OCI-LY1 (cell line): ENCODE results near the gene ARHGEF11.

ENCODE experiments used
- H2AFZ ChIP-seq: fragments of 200-600 bp; sonication (generic), shearing (Covaris generic); 2 replicates; pipeline ENCODE4 v1.6.0; 2014; ENCODE audit warnings: antibody characterized with exemption, mild to moderate bottlenecking, low read length
- H3F3A ChIP-seq: fragments of 200-600 bp; sonication (generic), shearing (Covaris generic); 2 replicates; pipeline ENCODE4 v1.6.0; 2014; ENCODE audit warnings: mild to moderate bottlenecking, antibody characterized with exemption, low read length, moderate library complexity; ENCODE audit not compliant: insufficient read depth
- H3K27ac ChIP-seq: fragments of 200-600 bp; sonication (generic); 2 replicates; pipeline ENCODE4 v1.5.1; 2014; ENCODE audit warnings: low read length, mixed run types, mild to moderate bottlenecking, low read depth; ENCODE audit not compliant: poor library complexity, severe bottlenecking
- H3K27me3 ChIP-seq: fragments of 200-600 bp; sonication (generic); 2 replicates; pipeline ENCODE4 v1.6.0; 2014; ENCODE audit warnings: antibody characterized with exemption, mild to moderate bottlenecking, low read length, moderate library complexity; ENCODE audit not compliant: insufficient read depth
- H3K36me3 ChIP-seq: fragments of 200-600 bp; sonication (generic); 2 replicates; pipeline ENCODE4 v1.6.1; 2014; ENCODE audit warnings: mild to moderate bottlenecking, antibody characterized with exemption, low read length, moderate library complexity, mixed read lengths; ENCODE audit not compliant: insufficient read depth
- H3K4me1 ChIP-seq: fragments of 200-600 bp; sonication (generic); 2 replicates; pipeline ENCODE4 v1.5.1; 2014; ENCODE audit warnings: mild to moderate bottlenecking, low read length, moderate library complexity; ENCODE audit not compliant: insufficient read depth, severe bottlenecking
- H3K4me2 ChIP-seq: fragments of 200-600 bp; sonication (generic), shearing (Covaris generic); 2 replicates; pipeline ENCODE4 v1.6.1; 2014; ENCODE audit warnings: low read length
- H3K4me3 ChIP-seq: fragments of 200-600 bp; sonication (generic); 2 replicates; pipeline ENCODE4 v1.5.1; 2014; ENCODE audit warnings: low read length, low read depth, mild to moderate bottlenecking, mixed read lengths; ENCODE audit not compliant: poor library complexity, severe bottlenecking
- H3K79me2 ChIP-seq: fragments of 200-600 bp; shearing (Covaris generic); 2 replicates; pipeline ENCODE4 v1.6.1; 2016; ENCODE audit warnings: mixed run types, low read length, mixed read lengths; ENCODE audit not compliant: insufficient read depth
- H3K9ac ChIP-seq: fragments of 200-600 bp; sonication (generic), shearing (Covaris generic); 2 replicates; pipeline ENCODE4 v1.6.1; 2014; ENCODE audit warnings: mild to moderate bottlenecking, low read length, mixed read lengths
- H3K9me2 ChIP-seq: fragments of 200-600 bp; sonication (generic), shearing (Covaris generic); 2 replicates; pipeline ENCODE4 v1.6.1; 2014; ENCODE audit warnings: low read depth, mild to moderate bottlenecking, low read length, mixed read lengths
- H3K9me3 ChIP-seq: fragments of 200-600 bp; shearing (Covaris generic); 2 replicates; pipeline ENCODE4 v1.6.1; 2014; ENCODE audit warnings: low read length, mixed read lengths
- H4K20me1 ChIP-seq: fragments of 200-600 bp; sonication (generic), shearing (Covaris generic); 2 replicates; pipeline ENCODE4 v1.6.0; 2016; ENCODE audit warnings: mild to moderate bottlenecking, low read length; ENCODE audit not compliant: insufficient read depth
- EZH2 ChIP-seq: fragments of 200-600 bp; sonication (generic), shearing (Covaris generic); IDR thresholded peaks from 2 replicates; pipeline ENCODE4 v1.8.0; 2017; ENCODE audit warnings: borderline replicate concordance, mixed run types, mild to moderate bottlenecking, antibody characterized with exemption, low read length, moderate library complexity, mixed read lengths
- TF ChIP-seq, protein P1 (sequence below): fragments of 200-600 bp; sonication (generic), shearing (Covaris generic); IDR thresholded peaks from 2 replicates; pipeline ENCODE4 v1.5.1; 2017; ENCODE audit warnings: mild to moderate bottlenecking, antibody characterized with exemption, low read length, moderate library complexity, mixed read lengths

Gene ARHGEF11

GRCh38 chr1:157044326-157044725 is 1.2 kb downstream of the ARHGEF11 start:
- Histone ChIP-seq H3K4me1 (peaks cover 4% of the 10 kb centered on the region), H3K4me2 (no peak overlapping the region), H3K4me3 (no peak overlapping the region), H3K79me2 (no peaks in the 10 kb centered on the region), H3K9me3 (no peaks in the 10 kb centered on the region), H3K9ac (no peak overlapping the region), H2AFZ (no peak overlapping the region), H3K27me3 (peaks cover 11% of the 10 kb centered on the region), H3K9me2 (no peaks in the 10 kb centered on the region), H3K36me3 (no peaks in the 10 kb centered on the region), H3F3A (no peaks in the 10 kb centered on the region), H3K27ac (no peak overlapping the region), H4K20me1 (no peaks in the 10 kb centered on the region)
- no peak for TF ChIP-seq EZH2

- Histone ChIP-seq H2AFZ (no peak overlapping the region), H3K4me1 (peaks cover 4% of the 10 kb centered on the region), H3K4me2 (no peak overlapping the region), H3F3A (no peaks in the 10 kb centered on the region), H4K20me1 (no peaks in the 10 kb centered on the region), H3K27me3 (peaks cover 11% of the 10 kb centered on the region), H3K36me3 (no peaks in the 10 kb centered on the region), H3K4me3 (no peak overlapping the region), H3K9me2 (no peaks in the 10 kb centered on the region), H3K9ac (no peak overlapping the region), H3K27ac (no peak overlapping the region), H3K79me2 (no peaks in the 10 kb centered on the region), H3K9me3 (no peaks in the 10 kb centered on the region)
- TF ChIP-seq, protein P1, sequence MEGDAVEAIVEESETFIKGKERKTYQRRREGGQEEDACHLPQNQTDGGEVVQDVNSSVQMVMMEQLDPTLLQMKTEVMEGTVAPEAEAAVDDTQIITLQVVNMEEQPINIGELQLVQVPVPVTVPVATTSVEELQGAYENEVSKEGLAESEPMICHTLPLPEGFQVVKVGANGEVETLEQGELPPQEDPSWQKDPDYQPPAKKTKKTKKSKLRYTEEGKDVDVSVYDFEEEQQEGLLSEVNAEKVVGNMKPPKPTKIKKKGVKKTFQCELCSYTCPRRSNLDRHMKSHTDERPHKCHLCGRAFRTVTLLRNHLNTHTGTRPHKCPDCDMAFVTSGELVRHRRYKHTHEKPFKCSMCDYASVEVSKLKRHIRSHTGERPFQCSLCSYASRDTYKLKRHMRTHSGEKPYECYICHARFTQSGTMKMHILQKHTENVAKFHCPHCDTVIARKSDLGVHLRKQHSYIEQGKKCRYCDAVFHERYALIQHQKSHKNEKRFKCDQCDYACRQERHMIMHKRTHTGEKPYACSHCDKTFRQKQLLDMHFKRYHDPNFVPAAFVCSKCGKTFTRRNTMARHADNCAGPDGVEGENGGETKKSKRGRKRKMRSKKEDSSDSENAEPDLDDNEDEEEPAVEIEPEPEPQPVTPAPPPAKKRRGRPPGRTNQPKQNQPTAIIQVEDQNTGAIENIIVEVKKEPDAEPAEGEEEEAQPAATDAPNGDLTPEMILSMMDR, result no peak
- no peak for TF ChIP-seq EZH2
Measured at GRCh38 chr1:157043685-157044084, 1.9 kb downstream of the ARHGEF11 start.

DNA sequence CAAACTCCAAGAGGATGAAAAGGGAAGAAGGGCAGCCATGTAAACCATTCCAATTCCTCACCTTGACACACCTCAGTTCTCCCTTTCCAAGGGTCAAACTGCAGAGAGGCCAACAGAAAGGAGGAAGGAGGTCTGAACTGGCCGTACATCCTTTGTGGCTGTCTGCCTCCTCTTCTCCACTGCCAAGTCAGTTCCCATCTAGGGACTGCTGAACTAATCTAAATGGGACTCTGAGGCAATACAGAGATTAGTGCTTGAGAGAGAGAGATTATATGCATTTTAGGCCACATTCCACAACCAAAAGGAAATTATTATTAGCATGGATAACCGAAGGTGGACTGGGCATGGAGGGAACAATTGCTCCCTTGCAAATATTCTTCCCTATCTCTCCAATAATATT is 2.7 kb downstream of the ARHGEF11 start:
- H3K4me1 ChIP-seq, result peaks cover 4% of the 10 kb centered on the region
- no peaks in the 10 kb centered on the region for H3K9me2 ChIP-seq
- no peaks in the 10 kb centered on the region for H3F3A ChIP-seq
- no peak overlapping the region for H3K4me2 ChIP-seq
- H3K27ac ChIP-seq, result no peak overlapping the region
- no peak overlapping the region for H2AFZ ChIP-seq
- H3K27me3 ChIP-seq, result peaks cover 11% of the 10 kb centered on the region
- H4K20me1 ChIP-seq, result no peaks in the 10 kb centered on the region
- TF ChIP-seq, protein P1, result no peak
- no peak for TF ChIP-seq EZH2
- no peaks in the 10 kb centered on the region for H3K36me3 ChIP-seq
- no peak overlapping the region for H3K4me3 ChIP-seq
- no peaks in the 10 kb centered on the region for H3K79me2 ChIP-seq
- H3K9ac ChIP-seq, result no peak overlapping the region
- H3K9me3 ChIP-seq, result no peaks in the 10 kb centered on the region

DNA sequence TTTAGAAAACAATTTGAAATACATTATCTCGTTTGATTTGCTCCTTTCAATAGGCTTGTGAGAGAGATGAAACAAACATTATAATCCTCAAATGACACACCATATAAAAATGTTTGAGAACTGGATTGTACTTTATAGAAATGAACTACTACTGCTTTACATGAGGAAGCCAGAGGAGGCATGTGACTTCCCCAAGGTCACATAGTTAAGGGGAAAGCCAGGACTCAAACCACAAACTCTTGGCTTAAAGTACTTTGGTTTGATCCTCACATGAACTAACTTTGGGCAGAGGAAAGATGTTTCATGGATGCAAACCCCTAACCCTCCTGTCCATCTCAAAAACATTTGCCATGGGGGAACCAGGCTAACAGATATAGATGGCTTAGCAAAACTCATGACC is 4.7 kb downstream of the ARHGEF11 start:
- Histone ChIP-seq H3K9ac (no peak overlapping the region), H3K36me3 (no peaks in the 10 kb centered on the region), H3K9me3 (no peaks in the 10 kb centered on the region), H3F3A (no peaks in the 10 kb centered on the region), H2AFZ (no peak overlapping the region), H3K9me2 (no peaks in the 10 kb centered on the region), H3K4me3 (no peak overlapping the region), H3K4me1 (peaks cover 4% of the 10 kb centered on the region), H4K20me1 (no peaks in the 10 kb centered on the region), H3K4me2 (no peak overlapping the region), H3K27me3 (peaks cover 11% of the 10 kb centered on the region), H3K79me2 (no peaks in the 10 kb centered on the region), H3K27ac (no peak overlapping the region)
- TF ChIP-seq, protein P1, result no peak
- no peak for TF ChIP-seq EZH2
